Measurements from ENCODE around the gene MCC.

MCC gene

GRCh38 chr5:113177225-113177624 is 311.0 kb downstream of the MCC start:
- no peak for DNase-seq (ENCODE audit: low read depth in 2 of 2)

- DNase-seq (ENCODE audit: low read depth in 2 of 2): no peak
Measured at GRCh38 chr5:113176734-113177133, 311.5 kb downstream of the MCC start.

GRCh38 chr5:113176196-113176595 is 312.1 kb downstream of the MCC start:
- DNase-seq (ENCODE audit: low read depth in 2 of 2): no peak

GRCh38 chr5:113172231-113172826 is 315.9 kb downstream of the MCC start:
- no peak for DNase-seq (ENCODE audit: low read depth in 2 of 2)

- no peak for DNase-seq (ENCODE audit: low read depth in 2 of 2)
Measured at GRCh38 chr5:113171520-113171919, 316.7 kb downstream of the MCC start.

- no peak for DNase-seq (ENCODE audit: low read depth in 2 of 2)
Measured at GRCh38 chr5:113170707-113171106, 317.5 kb downstream of the MCC start.

GRCh38 chr5:113169720-113170119 is 318.5 kb downstream of the MCC start:
- DNase-seq (ENCODE audit: low read depth in 2 of 2): no peak

GRCh38 chr5:113167985-113168384 is 320.3 kb downstream of the MCC start:
- DNase-seq (ENCODE audit: low read depth in 2 of 2): no peak

GRCh38 chr5:113166852-113167366 is 321.3 kb downstream of the MCC start:
- DNase-seq (ENCODE audit: low read depth in 2 of 2): no peak

- DNase-seq (ENCODE audit: low read depth in 2 of 2): no peak
Measured at GRCh38 chr5:113166261-113166660, 322.0 kb downstream of the MCC start.

- no peak for DNase-seq (ENCODE audit: low read depth in 2 of 2)
Measured at GRCh38 chr5:113164021-113164420, 324.2 kb downstream of the MCC start.

- DNase-seq (ENCODE audit: low read depth in 2 of 2): no peak
Measured at GRCh38 chr5:113163328-113163727, 324.9 kb downstream of the MCC start.

GRCh38 chr5:113162770-113163169 is 325.5 kb downstream of the MCC start:
- no peak for DNase-seq (ENCODE audit: low read depth in 2 of 2)

GRCh38 chr5:113162208-113162607 is 326.0 kb downstream of the MCC start:
- DNase-seq (ENCODE audit: low read depth in 2 of 2): no peak

- DNase-seq (ENCODE audit: low read depth in 2 of 2): no peak
Measured at GRCh38 chr5:113161806-113162205, 326.4 kb downstream of the MCC start.

- no peak for DNase-seq (ENCODE audit: low read depth in 2 of 2)
Measured at GRCh38 chr5:113157886-113158285, 330.4 kb downstream of the MCC start.

- no peak for DNase-seq (ENCODE audit: low read depth in 2 of 2)
Measured at GRCh38 chr5:113156271-113156877, 331.9 kb downstream of the MCC start.

GRCh38 chr5:113153512-113154097 is 334.6 kb downstream of the MCC start:
- no peak for DNase-seq (ENCODE audit: low read depth in 2 of 2)

- DNase-seq (ENCODE audit: low read depth in 2 of 2): no peak
Measured at GRCh38 chr5:113152380-113152740, 335.9 kb downstream of the MCC start.

GRCh38 chr5:113151641-113152379 is 336.4 kb downstream of the MCC start:
- no peak for DNase-seq (ENCODE audit: low read depth in 2 of 2)

- no peak for DNase-seq (ENCODE audit: low read depth in 2 of 2)
Measured at GRCh38 chr5:113150821-113151220, 337.4 kb downstream of the MCC start.

- DNase-seq (ENCODE audit: low read depth in 2 of 2): no peak
Measured at GRCh38 chr5:113150221-113150620, 338.0 kb downstream of the MCC start.

GRCh38 chr5:113147537-113147936 is 340.7 kb downstream of the MCC start:
- DNase-seq (ENCODE audit: low read depth in 2 of 2): no peak

All from stimulated activated CD8-positive, alpha-beta memory T cell treated with anti-CD3 and anti-CD28 coated beads, Interleukin-2, amount 100 ng/mL, for 48 hours (primary cell).